Measurements from ENCODE around the gene IFNA4.
"Not testable (repeated sequence)": the region's sequence is repeated elsewhere in the genome, so short reads cannot be mapped to it uniquely, and the experiment has no call there.

DNA sequence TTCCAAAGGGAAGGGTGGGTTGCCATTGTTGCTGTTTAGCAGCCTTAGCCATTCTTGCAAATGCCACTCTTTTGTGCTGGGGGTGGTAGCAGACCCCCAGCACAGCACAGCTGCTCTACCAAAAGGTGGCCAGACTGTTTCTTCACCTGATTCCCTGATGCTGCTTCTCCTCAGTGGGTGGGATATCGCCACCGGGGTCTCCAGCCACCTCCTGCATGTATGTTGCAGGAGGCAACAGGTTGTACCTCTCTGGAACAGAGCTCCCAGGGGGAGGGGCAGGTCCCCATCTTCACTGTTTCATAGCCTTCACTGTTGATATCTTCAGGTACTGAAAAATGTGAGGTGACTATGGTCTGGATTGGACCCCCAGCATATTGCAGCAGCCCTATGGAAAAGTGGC is 23.4 kb upstream of the IFNA4 start:
- TF ChIP-seq ZNF121 (tag by site-specific recombination; IDR thresholded peaks at IDR 0.05); ZNF549 (tag by site-specific recombination; IDR thresholded peaks at IDR 0.05); SP3 (tag by site-specific recombination; IDR thresholded peaks at IDR 0.05); ZBTB7A (tag by site-specific recombination; IDR thresholded peaks at IDR 0.05; ENCODE audit: low read depth); ZNF114 (tag by site-specific recombination; IDR thresholded peaks at IDR 0.05): not testable (repeated sequence)
- TF ChIP-seq, protein P1, sequence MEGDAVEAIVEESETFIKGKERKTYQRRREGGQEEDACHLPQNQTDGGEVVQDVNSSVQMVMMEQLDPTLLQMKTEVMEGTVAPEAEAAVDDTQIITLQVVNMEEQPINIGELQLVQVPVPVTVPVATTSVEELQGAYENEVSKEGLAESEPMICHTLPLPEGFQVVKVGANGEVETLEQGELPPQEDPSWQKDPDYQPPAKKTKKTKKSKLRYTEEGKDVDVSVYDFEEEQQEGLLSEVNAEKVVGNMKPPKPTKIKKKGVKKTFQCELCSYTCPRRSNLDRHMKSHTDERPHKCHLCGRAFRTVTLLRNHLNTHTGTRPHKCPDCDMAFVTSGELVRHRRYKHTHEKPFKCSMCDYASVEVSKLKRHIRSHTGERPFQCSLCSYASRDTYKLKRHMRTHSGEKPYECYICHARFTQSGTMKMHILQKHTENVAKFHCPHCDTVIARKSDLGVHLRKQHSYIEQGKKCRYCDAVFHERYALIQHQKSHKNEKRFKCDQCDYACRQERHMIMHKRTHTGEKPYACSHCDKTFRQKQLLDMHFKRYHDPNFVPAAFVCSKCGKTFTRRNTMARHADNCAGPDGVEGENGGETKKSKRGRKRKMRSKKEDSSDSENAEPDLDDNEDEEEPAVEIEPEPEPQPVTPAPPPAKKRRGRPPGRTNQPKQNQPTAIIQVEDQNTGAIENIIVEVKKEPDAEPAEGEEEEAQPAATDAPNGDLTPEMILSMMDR (tag by site-specific recombination; IDR thresholded peaks at IDR 0.05), result not testable (repeated sequence)
- TF ChIP-seq, protein P2, sequence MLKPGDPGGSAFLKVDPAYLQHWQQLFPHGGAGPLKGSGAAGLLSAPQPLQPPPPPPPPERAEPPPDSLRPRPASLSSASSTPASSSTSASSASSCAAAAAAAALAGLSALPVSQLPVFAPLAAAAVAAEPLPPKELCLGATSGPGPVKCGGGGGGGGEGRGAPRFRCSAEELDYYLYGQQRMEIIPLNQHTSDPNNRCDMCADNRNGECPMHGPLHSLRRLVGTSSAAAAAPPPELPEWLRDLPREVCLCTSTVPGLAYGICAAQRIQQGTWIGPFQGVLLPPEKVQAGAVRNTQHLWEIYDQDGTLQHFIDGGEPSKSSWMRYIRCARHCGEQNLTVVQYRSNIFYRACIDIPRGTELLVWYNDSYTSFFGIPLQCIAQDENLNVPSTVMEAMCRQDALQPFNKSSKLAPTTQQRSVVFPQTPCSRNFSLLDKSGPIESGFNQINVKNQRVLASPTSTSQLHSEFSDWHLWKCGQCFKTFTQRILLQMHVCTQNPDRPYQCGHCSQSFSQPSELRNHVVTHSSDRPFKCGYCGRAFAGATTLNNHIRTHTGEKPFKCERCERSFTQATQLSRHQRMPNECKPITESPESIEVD (tag by site-specific recombination; IDR thresholded peaks at IDR 0.05), result not testable (repeated sequence)
- TF ChIP-seq, protein P3, sequence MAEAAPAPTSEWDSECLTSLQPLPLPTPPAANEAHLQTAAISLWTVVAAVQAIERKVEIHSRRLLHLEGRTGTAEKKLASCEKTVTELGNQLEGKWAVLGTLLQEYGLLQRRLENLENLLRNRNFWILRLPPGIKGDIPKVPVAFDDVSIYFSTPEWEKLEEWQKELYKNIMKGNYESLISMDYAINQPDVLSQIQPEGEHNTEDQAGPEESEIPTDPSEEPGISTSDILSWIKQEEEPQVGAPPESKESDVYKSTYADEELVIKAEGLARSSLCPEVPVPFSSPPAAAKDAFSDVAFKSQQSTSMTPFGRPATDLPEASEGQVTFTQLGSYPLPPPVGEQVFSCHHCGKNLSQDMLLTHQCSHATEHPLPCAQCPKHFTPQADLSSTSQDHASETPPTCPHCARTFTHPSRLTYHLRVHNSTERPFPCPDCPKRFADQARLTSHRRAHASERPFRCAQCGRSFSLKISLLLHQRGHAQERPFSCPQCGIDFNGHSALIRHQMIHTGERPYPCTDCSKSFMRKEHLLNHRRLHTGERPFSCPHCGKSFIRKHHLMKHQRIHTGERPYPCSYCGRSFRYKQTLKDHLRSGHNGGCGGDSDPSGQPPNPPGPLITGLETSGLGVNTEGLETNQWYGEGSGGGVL (tag by site-specific recombination; IDR thresholded peaks at IDR 0.05), result not testable (repeated sequence)
- TF ChIP-seq, protein P4, sequence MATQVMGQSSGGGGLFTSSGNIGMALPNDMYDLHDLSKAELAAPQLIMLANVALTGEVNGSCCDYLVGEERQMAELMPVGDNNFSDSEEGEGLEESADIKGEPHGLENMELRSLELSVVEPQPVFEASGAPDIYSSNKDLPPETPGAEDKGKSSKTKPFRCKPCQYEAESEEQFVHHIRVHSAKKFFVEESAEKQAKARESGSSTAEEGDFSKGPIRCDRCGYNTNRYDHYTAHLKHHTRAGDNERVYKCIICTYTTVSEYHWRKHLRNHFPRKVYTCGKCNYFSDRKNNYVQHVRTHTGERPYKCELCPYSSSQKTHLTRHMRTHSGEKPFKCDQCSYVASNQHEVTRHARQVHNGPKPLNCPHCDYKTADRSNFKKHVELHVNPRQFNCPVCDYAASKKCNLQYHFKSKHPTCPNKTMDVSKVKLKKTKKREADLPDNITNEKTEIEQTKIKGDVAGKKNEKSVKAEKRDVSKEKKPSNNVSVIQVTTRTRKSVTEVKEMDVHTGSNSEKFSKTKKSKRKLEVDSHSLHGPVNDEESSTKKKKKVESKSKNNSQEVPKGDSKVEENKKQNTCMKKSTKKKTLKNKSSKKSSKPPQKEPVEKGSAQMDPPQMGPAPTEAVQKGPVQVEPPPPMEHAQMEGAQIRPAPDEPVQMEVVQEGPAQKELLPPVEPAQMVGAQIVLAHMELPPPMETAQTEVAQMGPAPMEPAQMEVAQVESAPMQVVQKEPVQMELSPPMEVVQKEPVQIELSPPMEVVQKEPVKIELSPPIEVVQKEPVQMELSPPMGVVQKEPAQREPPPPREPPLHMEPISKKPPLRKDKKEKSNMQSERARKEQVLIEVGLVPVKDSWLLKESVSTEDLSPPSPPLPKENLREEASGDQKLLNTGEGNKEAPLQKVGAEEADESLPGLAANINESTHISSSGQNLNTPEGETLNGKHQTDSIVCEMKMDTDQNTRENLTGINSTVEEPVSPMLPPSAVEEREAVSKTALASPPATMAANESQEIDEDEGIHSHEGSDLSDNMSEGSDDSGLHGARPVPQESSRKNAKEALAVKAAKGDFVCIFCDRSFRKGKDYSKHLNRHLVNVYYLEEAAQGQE (tag by site-specific recombination; IDR thresholded peaks at IDR 0.05), result not testable (repeated sequence)

All from HEK293 (cell line).